Measurements from ENCODE around the gene EHBP1. TPM values are rescaled to one million over a fixed set of nuclear protein-coding genes. Genes with fewer than 3 reads are reported as not detected.

The EHBP1 gene
- total RNA-seq, 1 donor from 2014 or later: 67.4 TPM

- Mint-ChIP-seq H3K27me3 (ENCODE audit: low read depth) (peaks cover 95% of the 10 kb centered on the region), H3K4me1 (peaks cover 36% of the 10 kb centered on the region), H3K27ac (no peak overlapping the region), H3K9me3 (no peaks in the 10 kb centered on the region), H3K36me3 (no peaks in the 10 kb centered on the region), H3K4me3 (peak overlapping the region; percentile 45)
- no peak for TF ChIP-seq CTCF (IDR thresholded peaks at IDR 0.05; ENCODE audit: unreplicated experiment)
- no peak for DNase-seq (ENCODE audit: low spot score in 2 of 2, unreplicated experiment in 2 of 2)
Measured at GRCh38 chr2:63059793-63060471, 354.4 kb downstream of the EHBP1 start.

- Mint-ChIP-seq H3K36me3 (no peaks in the 10 kb centered on the region), H3K9me3 (no peaks in the 10 kb centered on the region), H3K4me1 (peaks cover 32% of the 10 kb centered on the region), H3K27ac (no peak overlapping the region), H3K27me3 (ENCODE audit: low read depth) (peaks cover 94% of the 10 kb centered on the region), H3K4me3 (no peak overlapping the region)
- no peak for DNase-seq (ENCODE audit: low spot score in 2 of 2, unreplicated experiment in 2 of 2)
- TF ChIP-seq CTCF (IDR thresholded peaks at IDR 0.05; ENCODE audit: unreplicated experiment): no peak
Measured at GRCh38 chr2:63060472-63060991, 355.0 kb downstream of the EHBP1 start.

DNA sequence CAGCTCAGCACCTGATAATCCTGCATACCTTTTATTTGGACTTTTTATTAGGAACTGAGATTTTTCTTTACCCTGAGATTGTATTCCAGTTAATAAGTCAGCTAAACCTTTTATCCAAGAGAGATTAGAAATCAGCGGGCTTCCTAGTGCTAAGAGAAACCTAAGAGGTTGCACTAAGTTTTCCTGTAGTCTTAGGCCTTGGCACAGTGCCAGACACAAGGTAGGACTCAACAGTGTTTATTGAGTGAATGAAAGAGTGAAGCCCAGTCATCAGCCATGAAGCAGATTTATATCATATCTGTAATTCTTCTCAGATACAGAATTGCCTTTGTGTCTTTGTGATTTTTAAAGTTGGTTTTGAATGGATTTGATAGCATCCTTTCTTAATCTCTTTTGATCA is 358.7 kb downstream of the EHBP1 start:
- Mint-ChIP-seq H3K9me3 (no peaks in the 10 kb centered on the region), H3K4me1 (peaks cover 3% of the 10 kb centered on the region), H3K36me3 (no peaks in the 10 kb centered on the region), H3K4me3 (no peak overlapping the region), H3K27me3 (ENCODE audit: low read depth) (peaks cover 92% of the 10 kb centered on the region), H3K27ac (no peak overlapping the region)
- no peak for DNase-seq (ENCODE audit: low spot score in 2 of 2, unreplicated experiment in 2 of 2)
- no peak for TF ChIP-seq CTCF (IDR thresholded peaks at IDR 0.05; ENCODE audit: unreplicated experiment)

- no peak for TF ChIP-seq CTCF (IDR thresholded peaks at IDR 0.05; ENCODE audit: unreplicated experiment)
- no peak for DNase-seq (ENCODE audit: low spot score in 2 of 2, unreplicated experiment in 2 of 2)
- no peak overlapping the region for H3K27ac Mint-ChIP-seq
- peaks cover 92% of the 10 kb centered on the region for H3K27me3 Mint-ChIP-seq (ENCODE audit: low read depth)
- peaks cover 3% of the 10 kb centered on the region for H3K4me1 Mint-ChIP-seq
- H3K9me3 Mint-ChIP-seq: no peaks in the 10 kb centered on the region
- no peak overlapping the region for H3K4me3 Mint-ChIP-seq
- H3K36me3 Mint-ChIP-seq: no peaks in the 10 kb centered on the region
Measured at GRCh38 chr2:63064661-63065060, 359.1 kb downstream of the EHBP1 start.

DNA sequence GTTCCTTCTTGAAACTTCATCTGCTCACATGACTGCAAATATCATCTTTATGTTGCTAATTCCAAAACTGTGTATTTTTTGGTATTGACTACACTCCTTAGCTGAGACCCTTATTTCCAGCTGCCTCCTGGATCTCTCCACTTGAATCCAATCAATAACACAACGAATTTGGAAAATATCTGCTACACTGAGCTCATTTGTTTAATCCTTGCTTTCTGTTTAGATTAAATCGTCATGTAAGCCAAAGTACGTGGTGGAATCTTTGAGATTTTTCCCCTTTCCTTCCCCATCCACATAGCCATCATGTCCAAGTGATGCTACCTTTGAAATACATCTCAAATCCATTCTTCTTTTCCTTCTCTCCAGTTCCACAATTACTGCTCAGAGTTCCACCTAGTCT is 360.8 kb downstream of the EHBP1 start:
- Mint-ChIP-seq H3K27ac (no peak overlapping the region), H3K27me3 (ENCODE audit: low read depth) (peaks cover 79% of the 10 kb centered on the region)

More for the DNA sequence above, 360.8 kb downstream of the EHBP1 start:
- no peaks in the 10 kb centered on the region for H3K9me3 Mint-ChIP-seq
- TF ChIP-seq CTCF (IDR thresholded peaks at IDR 0.05; ENCODE audit: unreplicated experiment): no peak
- no peak overlapping the region for H3K4me3 Mint-ChIP-seq
- no peaks in the 10 kb centered on the region for H3K4me1 Mint-ChIP-seq
- DNase-seq (ENCODE audit: low spot score in 2 of 2, unreplicated experiment in 2 of 2): no peak
- H3K36me3 Mint-ChIP-seq: no peaks in the 10 kb centered on the region
